Ishikawa (cell line): Measurements from ENCODE around the gene EPYC.

Experiments
- CEBPB ChIP-seq: IDR thresholded peaks from 2 replicates; pipeline ENCODE4 v1.6.1; 2012
- EGR1 ChIP-seq: IDR thresholded peaks from 2 replicates; pipeline ENCODE4 v1.6.1; 2012
- EP300 ChIP-seq: IDR thresholded peaks from 2 replicates; pipeline ENCODE4 v1.6.1; 2012; ENCODE audit warnings: borderline replicate concordance
- FOXM1 ChIP-seq: IDR thresholded peaks from 2 replicates; pipeline ENCODE4 v1.6.1; 2012; ENCODE audit warnings: low read depth, borderline replicate concordance
- NFIC ChIP-seq: IDR thresholded peaks from 2 replicates; pipeline ENCODE4 v1.6.1; 2012
- RAD21 ChIP-seq: IDR thresholded peaks from 2 replicates; pipeline ENCODE4 v1.6.1; 2012; ENCODE audit warnings: low read depth
- REST ChIP-seq: IDR thresholded peaks from 2 replicates; pipeline ENCODE4 v1.6.1; 2012; ENCODE audit warnings: low read depth, mild to moderate bottlenecking
- TAF1 ChIP-seq: IDR thresholded peaks from 2 replicates; pipeline ENCODE4 v1.6.1; 2012; ENCODE audit warnings: low read depth, mild to moderate bottlenecking
- TEAD4 ChIP-seq: IDR thresholded peaks from 2 replicates; pipeline ENCODE4 v1.6.1; 2012
- YY1 ChIP-seq: IDR thresholded peaks from 2 replicates; pipeline ENCODE4 v1.6.1; 2012; ENCODE audit warnings: low read depth
- ZBTB7A ChIP-seq: IDR thresholded peaks from 2 replicates; pipeline ENCODE4 v1.6.1; 2012; ENCODE audit warnings: low read depth
- TF ChIP-seq, protein P1 (sequence below): IDR thresholded peaks from 2 replicates; pipeline ENCODE4 v1.6.1; 2012

- TF ChIP-seq TAF1, result no peak
- TF ChIP-seq TEAD4, result no peak
- no peak for TF ChIP-seq RAD21
- TF ChIP-seq EGR1, result no peak
- no peak for TF ChIP-seq REST
- TF ChIP-seq EP300, result no peak
- TF ChIP-seq NFIC, result no peak
- TF ChIP-seq ZBTB7A, result no peak
- TF ChIP-seq, protein P1, sequence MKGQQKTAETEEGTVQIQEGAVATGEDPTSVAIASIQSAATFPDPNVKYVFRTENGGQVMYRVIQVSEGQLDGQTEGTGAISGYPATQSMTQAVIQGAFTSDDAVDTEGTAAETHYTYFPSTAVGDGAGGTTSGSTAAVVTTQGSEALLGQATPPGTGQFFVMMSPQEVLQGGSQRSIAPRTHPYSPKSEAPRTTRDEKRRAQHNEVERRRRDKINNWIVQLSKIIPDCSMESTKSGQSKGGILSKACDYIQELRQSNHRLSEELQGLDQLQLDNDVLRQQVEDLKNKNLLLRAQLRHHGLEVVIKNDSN, result no peak
- TF ChIP-seq FOXM1, result no peak
- TF ChIP-seq CEBPB, result no peak
- no peak for TF ChIP-seq YY1
Measured at GRCh38 chr12:91023326-91024004, 18.7 kb upstream of the EPYC start.
